ENCODE measurements around the gene APBB1IP. TPM values are rescaled to one million over a fixed set of nuclear protein-coding genes. Genes with fewer than 3 reads are reported as not detected.

APBB1IP gene
- total and polyA plus RNA-seq, 11 donors: 0.81 to 19.6 (median 1.7) TPM

DNA sequence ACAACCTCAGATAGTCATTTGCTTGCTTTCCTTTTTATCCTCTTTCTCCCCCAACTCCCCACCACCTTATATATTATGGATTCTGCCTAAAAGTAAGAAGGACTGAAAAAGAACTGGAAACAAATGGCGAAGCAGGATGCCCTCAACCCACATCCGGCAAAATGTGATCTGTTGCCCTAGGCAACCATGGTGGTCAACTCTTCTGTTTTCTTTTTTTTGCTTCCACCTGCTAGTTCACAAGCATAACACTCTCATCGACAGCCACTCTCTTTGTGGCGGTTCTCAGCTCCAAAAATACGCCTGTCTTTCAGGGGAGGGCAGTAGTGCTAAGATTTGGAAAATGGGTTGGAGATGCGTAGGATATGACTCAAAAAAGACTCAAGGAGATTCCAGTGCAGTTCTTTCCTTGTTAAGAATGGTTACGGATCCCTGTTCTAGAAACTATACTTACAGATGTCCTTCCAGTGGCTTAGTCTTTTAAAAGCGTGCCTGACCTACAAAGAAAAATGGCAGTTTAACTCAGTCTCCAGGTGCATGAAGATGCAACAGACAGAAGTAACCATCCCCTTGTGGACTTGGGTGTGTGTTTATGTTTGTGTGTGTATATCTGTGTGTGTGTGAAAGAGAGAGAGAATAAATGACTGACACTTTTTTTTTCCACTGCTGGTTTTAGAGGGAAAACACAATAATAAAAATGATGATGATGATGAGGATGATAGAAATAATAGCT is 10.7 kb downstream of the APBB1IP start:
- Histone ChIP-seq H3K4me1 (peaks cover 0 to 36% (median 0%) of the 10 kb centered on the region in 12 donors), H3K27ac (peak overlapping the region in 1 of 12 donors; percentile 57), H3K9me3 (peaks cover 0 to 3% (median 0%) of the 10 kb centered on the region in 12 donors), H3K36me3 (peaks cover 0 to 7% (median 0%) of the 10 kb centered on the region in 9 donors), H3K4me3 (no peak overlapping the region), H3K27me3 (no peaks in the 10 kb centered on the region)
- intact Hi-C loops (cut with DNase I): no loop called here
- 70 to 78% (median 75%) methylated on average over 8 of the region's 8 CpGs for WGBS, 4 donors
- no peak for TF ChIP-seq POLR2A (IDR thresholded peaks at IDR 0.05)
- TF ChIP-seq, protein P1, sequence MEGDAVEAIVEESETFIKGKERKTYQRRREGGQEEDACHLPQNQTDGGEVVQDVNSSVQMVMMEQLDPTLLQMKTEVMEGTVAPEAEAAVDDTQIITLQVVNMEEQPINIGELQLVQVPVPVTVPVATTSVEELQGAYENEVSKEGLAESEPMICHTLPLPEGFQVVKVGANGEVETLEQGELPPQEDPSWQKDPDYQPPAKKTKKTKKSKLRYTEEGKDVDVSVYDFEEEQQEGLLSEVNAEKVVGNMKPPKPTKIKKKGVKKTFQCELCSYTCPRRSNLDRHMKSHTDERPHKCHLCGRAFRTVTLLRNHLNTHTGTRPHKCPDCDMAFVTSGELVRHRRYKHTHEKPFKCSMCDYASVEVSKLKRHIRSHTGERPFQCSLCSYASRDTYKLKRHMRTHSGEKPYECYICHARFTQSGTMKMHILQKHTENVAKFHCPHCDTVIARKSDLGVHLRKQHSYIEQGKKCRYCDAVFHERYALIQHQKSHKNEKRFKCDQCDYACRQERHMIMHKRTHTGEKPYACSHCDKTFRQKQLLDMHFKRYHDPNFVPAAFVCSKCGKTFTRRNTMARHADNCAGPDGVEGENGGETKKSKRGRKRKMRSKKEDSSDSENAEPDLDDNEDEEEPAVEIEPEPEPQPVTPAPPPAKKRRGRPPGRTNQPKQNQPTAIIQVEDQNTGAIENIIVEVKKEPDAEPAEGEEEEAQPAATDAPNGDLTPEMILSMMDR (IDR thresholded peaks at IDR 0.05): no peak
- no peak for DNase-seq
- no peak for ATAC-seq

DNA sequence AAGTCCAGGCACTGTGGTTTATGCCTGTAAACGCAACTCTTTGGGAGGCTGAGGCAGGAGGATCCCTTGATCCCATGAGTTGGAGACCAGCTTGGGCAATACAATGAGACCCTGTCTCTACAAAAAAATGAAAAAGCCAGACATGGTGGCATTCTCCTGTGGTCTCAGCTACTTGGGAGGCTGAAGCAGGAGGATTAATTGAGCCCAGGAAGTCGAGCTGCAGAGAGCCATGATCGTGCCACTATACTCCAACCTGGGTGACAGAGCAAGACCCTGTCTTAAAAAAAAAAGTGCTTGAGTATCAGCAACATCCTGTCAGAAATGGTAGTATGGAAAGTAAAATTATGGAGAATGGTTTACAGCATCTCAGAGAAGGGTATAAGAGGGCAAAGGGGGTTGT is 11.6 kb downstream of the APBB1IP start:
- ATAC-seq (no peak), DNase-seq (no peak)
- Histone ChIP-seq H3K27me3 (no peaks in the 10 kb centered on the region), H3K4me3 (no peak overlapping the region), H3K4me1 (peaks cover 0 to 36% (median 0%) of the 10 kb centered on the region in 12 donors), H3K36me3 (peaks cover 0 to 7% (median 0%) of the 10 kb centered on the region in 9 donors), H3K9me3 (peaks cover 0 to 3% (median 0%) of the 10 kb centered on the region in 12 donors), H3K27ac (peak overlapping the region in 1 of 12 donors; percentile 57)
- WGBS, 4 donors: 57 to 77% (median 70%) methylated on average over 3 of the region's 3 CpGs
- TF ChIP-seq, protein P1 (IDR thresholded peaks at IDR 0.05): no peak
- no peak for TF ChIP-seq POLR2A (IDR thresholded peaks at IDR 0.05)
- intact Hi-C loops (cut with DNase I): no loop called here

DNA sequence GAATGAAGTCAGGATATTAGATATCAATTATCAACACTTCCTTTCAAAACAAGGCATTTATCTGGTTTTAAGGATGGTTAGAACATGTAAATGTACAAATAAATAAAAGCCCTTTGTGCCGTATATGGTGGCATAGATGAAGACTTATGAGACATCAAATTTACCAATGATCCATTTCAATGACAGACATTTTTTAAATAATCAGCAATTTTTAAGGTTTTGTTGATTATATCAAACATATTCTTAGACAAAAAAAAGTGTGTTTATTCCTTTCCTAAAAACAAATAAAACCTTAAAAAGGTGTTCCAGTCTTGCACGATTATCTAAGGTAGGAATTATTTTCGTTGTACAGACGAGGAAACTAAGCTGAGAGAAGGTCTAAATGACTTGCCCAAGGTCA is 13.8 kb downstream of the APBB1IP start:
- H3K27ac ChIP-seq: no peak overlapping the region
- no peaks in the 10 kb centered on the region for H3K36me3 ChIP-seq
- ATAC-seq (no peak), DNase-seq (no peak)
- peaks cover 0 to 58% (median 0%) of the 10 kb centered on the region in 12 donors for H3K4me1 ChIP-seq
- 14 to 58% (median 28%) methylated on average over 4 of the region's 4 CpGs for WGBS, 4 donors
- peaks cover 0 to 3% (median 0%) of the 10 kb centered on the region in 12 donors for H3K9me3 ChIP-seq
- intact Hi-C loops (cut with DNase I): no loop called here
- no peaks in the 10 kb centered on the region for H3K27me3 ChIP-seq
- TF ChIP-seq POLR2A (IDR thresholded peaks at IDR 0.05): no peak
- TF ChIP-seq, protein P1 (IDR thresholded peaks at IDR 0.05): no peak
- no peak overlapping the region for H3K4me3 ChIP-seq

DNA sequence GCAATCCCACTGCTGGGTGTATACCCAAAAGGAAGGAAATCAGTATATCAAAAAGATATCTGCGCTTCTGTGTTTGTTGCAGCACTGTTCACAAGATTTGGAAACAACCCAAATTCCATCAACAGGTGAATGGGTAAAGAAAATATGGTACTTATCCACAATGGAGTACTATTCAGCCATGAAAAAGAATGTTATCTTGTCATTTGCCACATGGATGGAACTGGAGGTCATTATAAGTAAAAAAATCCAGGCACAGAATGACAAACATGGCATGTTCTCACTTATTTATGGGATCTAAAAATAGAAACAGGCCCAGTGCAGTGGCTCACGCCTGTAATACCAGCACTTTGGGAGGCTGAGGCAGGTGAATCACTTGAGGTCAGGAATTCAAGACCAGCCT is 15.7 kb downstream of the APBB1IP start:
- ATAC-seq: no peak
- intact Hi-C loops (cut with DNase I): no loop called here
- WGBS, 4 donors: 64 to 87% (median 79%) methylated on average over 2 of the region's 2 CpGs

More for the DNA sequence above, 15.7 kb downstream of the APBB1IP start:
- H3K36me3 ChIP-seq: no peaks in the 10 kb centered on the region
- TF ChIP-seq, protein P1 (IDR thresholded peaks at IDR 0.05): no peak
- TF ChIP-seq POLR2A (IDR thresholded peaks at IDR 0.05): no peak
- peaks cover 0 to 57% (median 0%) of the 10 kb centered on the region in 12 donors for H3K4me1 ChIP-seq
- no peak for DNase-seq
- H3K27ac ChIP-seq: no peak overlapping the region
- H3K9me3 ChIP-seq: peaks cover 0 to 3% (median 0%) of the 10 kb centered on the region in 12 donors
- no peaks in the 10 kb centered on the region for H3K27me3 ChIP-seq
- H3K4me3 ChIP-seq: no peak overlapping the region

Measured in heart left ventricle (tissue), 16 donors.